GM06990 (cell line): ENCODE data around the gene SAMD11.
A peak's percentile ranks its signal among the peaks of the same experiment; 100 is the strongest.

ENCODE experiments used
- DNase-seq: peaks from one replicate; pipeline ENCODE4 v3.0.0-alpha.2; 2011; ENCODE audit not compliant: insufficient read length; ENCODE audit errors: extremely low read depth
- H3K27me3 ChIP-seq: replicated peaks from 2 replicates; pipeline ENCODE4 v1.6.0; 2011; ENCODE audit warnings: low read length; ENCODE audit not compliant: control insufficient read depth, insufficient read depth
- H3K36me3 ChIP-seq: 2 replicates; pipeline ENCODE4 v1.5.1; 2011; ENCODE audit warnings: low read length; ENCODE audit not compliant: control insufficient read depth, insufficient read depth
- H3K4me3 ChIP-seq: replicated peaks from 2 replicates; pipeline ENCODE4 v1.5.1; 2011; ENCODE audit warnings: low read depth, mild to moderate bottlenecking, control low read depth, low read length
- CTCF ChIP-seq: IDR thresholded peaks from 2 replicates; pipeline ENCODE4 v1.5.1; 2011; ENCODE audit warnings: low read length, control low read depth, mild to moderate bottlenecking, inconsistent platforms; ENCODE audit not compliant: insufficient read depth, poor library complexity, severe bottlenecking

Gene SAMD11

GRCh38 chr1:911875-912739 is 11.6 kb upstream of the SAMD11 start:
- H3K36me3 ChIP-seq: no peaks in the 10 kb centered on the region
- TF ChIP-seq CTCF: no peak
- H3K27me3 ChIP-seq: no peaks in the 10 kb centered on the region; the same call in 1 of the 2 replicates
- peak; percentile 0 for DNase-seq
- H3K4me3 ChIP-seq: no peak overlapping the region

- no peak for TF ChIP-seq CTCF
- DNase-seq: peak; percentile 0
- H3K36me3 ChIP-seq: no peaks in the 10 kb centered on the region
- no peaks in the 10 kb centered on the region; the same call in 1 of the 2 replicates for H3K27me3 ChIP-seq
- H3K4me3 ChIP-seq: no peak overlapping the region
Observed at GRCh38 chr1:912740-913301, 10.9 kb upstream of the SAMD11 start.

- peak; percentile 0 for DNase-seq
- no peaks in the 10 kb centered on the region for H3K36me3 ChIP-seq
- H3K4me3 ChIP-seq: no peak overlapping the region
- no peaks in the 10 kb centered on the region; the same call in 1 of the 2 replicates for H3K27me3 ChIP-seq
- no peak for TF ChIP-seq CTCF
Observed at GRCh38 chr1:913491-914130, 10.1 kb upstream of the SAMD11 start.

- no peak for DNase-seq
- TF ChIP-seq CTCF: no peak
- H3K4me3 ChIP-seq: no peak overlapping the region
- H3K36me3 ChIP-seq: no peaks in the 10 kb centered on the region
- no peaks in the 10 kb centered on the region; the same call in 1 of the 2 replicates for H3K27me3 ChIP-seq
Observed at GRCh38 chr1:914131-914890, 9.4 kb upstream of the SAMD11 start.

GRCh38 chr1:914891-915280 is 8.8 kb upstream of the SAMD11 start:
- no peaks in the 10 kb centered on the region for H3K36me3 ChIP-seq
- no peaks in the 10 kb centered on the region; the same call in 1 of the 2 replicates for H3K27me3 ChIP-seq
- TF ChIP-seq CTCF: no peak
- DNase-seq: no peak
- H3K4me3 ChIP-seq: no peak overlapping the region
